ENCODE measurements around the gene GPN2.

GRCh38 chr1:26857473-26858060 is 32.5 kb downstream of the GPN2 start:
- TF ChIP-seq KLF1 (tag by site-specific recombination; IDR thresholded peaks at IDR 0.05) (no peak), ZNF248 (tag by site-specific recombination; IDR thresholded peaks at IDR 0.05) (no peak), ZNF350 (tag by site-specific recombination; IDR thresholded peaks at IDR 0.05) (no peak), ZNF776 (tag by site-specific recombination; IDR thresholded peaks at IDR 0.05; ENCODE audit: borderline replicate concordance) (no peak), CTCF (tag by site-specific recombination; IDR thresholded peaks at IDR 0.05) (no peak), ZNF26 (tag by site-specific recombination; IDR thresholded peaks at IDR 0.05) (no peak), ZNF670 (tag by site-specific recombination; IDR thresholded peaks at IDR 0.05; ENCODE audit: low read depth) (no peak), ZNF114 (tag by site-specific recombination; IDR thresholded peaks at IDR 0.05) (no peak), YY1 (tag by site-specific recombination; IDR thresholded peaks at IDR 0.05) (no peak)

All from HEK293 (cell line).